Raji (cell line): Measurements from ENCODE around the gene GJC1.

Experiments used
- POLR2A ChIP-seq: IDR thresholded peaks from 2 replicates; pipeline ENCODE4 v1.6.1; 2011; ENCODE audit warnings: low read depth, low read length, control low read depth; ENCODE audit not compliant: insufficient read depth

GJC1 gene

DNA sequence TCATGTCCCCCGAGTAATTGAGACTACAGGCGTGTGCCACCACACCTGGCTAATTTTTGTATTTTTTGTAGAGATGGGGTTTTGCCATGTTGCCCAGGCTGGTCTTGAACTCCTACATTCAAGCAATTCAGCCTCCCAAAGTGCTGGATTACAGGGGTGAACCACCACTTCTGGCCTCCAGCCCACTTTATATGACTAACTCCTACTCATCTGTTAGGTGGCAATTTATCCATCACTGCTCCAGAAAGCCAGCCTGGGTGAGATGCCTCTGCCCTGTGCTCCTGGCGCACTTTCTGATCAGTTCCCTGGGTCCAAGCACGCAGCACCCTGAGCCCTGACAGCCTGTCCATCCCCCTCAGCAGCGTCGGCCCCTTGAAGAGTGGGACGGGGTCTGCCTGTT lies 41.9 kb downstream of the GJC1 start:
- TF ChIP-seq POLR2A, result no peak

DNA sequence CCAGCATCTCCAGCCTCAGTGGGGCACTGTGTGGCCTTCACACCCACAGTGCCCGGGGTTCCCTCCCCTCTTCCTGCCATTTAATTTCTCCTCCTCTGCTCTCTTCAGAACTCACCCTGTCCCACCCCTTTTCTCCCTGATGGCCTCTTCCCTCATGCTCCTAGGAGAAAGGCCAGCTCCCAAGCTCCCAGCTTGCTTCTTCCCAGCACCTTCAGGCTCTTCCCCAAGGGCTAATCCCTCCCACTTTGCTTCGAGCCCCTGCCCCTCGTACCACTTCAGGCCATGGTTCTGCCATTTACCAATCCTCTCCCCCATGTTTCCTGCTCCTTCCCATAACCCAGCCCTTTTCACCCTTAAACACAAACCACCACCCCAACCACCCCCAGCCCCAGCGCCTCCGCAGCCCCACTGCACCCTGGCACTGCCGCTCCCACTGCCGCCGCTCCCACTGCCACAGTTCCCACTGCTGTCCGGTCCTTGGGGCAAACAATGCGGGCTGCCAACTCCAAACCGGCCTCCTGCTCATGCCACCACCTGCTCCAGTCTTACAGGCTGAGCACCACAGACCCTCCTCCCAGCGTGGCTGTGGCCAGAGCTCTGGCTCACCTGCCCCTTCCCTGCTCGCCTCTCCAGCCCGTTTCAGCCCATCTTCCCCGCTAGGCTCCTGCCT lies 42.7 kb downstream of the GJC1 start:
- TF ChIP-seq POLR2A, result no peak

DNA sequence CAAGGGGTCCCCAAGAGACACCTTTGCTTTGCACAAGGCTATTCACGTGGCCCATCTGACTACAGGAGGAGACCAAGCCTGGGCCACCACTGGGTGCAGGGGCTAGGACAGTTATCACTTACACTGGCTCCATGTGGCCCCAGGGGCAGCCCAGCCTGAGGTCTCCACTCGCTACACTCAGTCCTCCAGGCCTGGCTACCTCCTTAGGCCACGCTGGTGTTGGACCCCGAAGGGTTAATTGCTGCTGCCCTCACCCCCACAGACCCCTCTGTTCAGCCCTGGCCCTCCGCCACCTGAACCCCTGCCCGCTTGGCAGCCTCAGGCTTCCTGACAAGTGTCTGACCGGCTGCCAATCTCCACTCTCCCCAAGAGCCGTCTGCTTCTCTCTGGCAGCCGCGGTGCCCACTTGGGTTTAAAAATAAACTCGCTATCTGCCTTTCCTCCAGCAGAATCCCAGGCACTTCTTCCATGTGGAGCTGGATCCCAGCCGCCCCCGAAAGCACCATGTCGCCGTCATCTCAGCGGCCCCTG lies 43.5 kb downstream of the GJC1 start:
- TF ChIP-seq POLR2A, result no peak

DNA sequence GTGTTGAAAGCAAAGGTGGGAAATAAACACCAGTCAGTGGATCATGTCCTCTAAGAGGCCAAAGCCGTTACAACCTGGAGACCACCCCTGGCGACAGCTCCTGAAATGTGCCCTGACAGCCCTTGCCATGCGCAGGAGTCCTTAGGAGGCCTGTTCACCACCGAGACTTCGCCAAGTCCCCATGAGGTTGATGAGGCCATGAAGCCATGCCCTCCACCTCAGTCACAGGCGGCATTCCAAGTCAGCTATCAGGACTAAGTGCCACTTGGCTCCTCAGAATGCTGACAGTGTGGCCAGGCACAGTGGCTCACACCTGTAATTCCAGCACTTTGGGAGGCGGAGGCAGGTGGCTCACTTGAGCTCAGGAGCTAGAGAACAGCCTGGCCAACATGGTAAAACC lies 44.2 kb downstream of the GJC1 start:
- TF ChIP-seq POLR2A, result no peak

DNA sequence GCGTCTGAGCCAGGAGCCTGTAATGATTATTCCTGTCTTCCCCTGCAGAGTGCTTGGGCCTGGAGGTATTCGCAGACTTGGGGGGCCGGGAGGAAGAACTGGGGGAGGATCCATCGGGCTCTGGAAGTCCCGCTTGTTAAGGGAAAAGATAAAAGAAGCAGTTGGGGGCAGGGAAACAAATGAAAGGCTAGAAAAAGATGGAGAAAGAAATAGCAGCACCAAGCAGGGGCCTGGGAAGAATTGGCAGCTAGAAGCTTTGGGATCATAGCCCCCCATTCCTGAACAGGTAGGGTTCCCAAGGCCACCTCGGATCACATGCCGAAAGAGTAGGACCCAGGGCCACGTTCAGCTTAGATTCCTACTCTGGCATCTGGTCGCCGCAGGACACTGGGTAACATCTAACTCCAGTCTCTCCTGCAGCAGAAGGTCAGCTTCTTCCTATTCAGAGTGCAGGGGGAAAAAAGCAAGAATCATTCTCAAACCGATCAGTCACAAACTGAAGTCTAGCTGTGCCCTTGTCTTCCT lies 47.7 kb downstream of the GJC1 start:
- TF ChIP-seq POLR2A, result no peak

DNA sequence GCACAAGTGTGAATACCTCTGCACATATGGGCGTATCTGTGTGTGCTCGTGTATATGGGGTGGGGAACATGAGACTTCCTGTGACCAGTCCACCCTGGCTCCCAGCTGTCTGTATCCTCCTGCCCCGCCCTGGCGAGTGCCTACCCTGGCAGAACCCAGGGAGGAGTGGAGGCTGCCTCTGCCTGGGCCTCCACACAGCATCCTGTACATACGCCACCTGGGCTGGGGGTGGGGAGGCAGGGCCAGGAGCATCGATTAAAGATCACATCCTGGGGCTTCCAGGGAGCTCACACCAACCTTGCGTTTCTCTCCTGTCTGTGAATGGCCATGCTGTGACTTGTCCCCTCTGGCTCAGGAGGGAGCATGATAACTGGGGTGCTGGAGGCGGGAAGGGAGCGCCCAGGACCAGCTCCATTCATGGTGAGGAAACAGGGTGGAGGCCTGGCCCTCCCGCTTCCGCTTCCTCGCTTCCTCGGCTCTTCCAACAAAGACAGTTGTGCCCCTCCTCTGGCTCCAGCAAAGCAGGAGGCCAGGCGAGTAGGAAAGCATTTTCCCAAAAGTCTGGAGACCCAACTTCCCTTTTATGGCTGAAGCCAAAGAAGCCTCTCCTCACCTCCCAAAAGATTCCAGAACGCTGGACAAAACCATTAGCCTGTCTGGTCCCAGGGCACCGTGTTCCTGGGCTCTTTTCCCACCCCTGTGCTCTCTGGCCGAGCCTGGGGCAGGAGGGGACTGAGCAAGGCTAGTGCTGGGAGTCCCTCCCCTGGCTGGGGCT lies 48.3 kb downstream of the GJC1 start:
- TF ChIP-seq POLR2A, result no peak

DNA sequence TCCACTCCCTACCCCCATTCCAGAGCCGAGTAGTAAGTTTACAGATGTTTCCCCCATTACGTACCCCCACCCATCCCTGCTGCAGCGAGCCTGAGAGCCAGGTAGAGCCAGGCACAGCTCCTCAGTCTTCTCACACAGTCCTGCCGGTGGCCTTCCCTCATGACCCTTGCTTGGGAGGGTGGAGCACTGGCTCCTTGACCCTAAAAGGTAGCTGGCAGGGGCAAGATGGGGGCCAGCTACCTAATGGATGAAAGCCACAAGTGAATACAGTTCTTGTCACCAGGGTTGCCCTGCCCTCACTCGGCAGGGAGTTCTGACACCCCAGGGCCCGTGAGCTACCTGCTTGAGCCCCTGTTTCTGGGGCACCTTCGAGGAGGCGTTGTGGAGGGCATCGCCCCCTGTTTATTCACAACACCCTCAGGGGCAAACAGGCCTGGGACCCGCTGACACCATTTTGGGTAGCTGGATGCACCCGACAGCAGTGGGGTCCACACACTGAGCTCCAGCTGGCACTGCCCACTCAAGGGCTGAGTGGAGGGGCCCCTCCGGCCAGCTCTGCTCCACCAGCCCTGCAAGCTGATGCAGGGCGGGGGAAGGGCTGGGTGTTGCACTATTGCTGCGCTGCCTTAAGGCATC lies 49.1 kb downstream of the GJC1 start:
- TF ChIP-seq POLR2A, result no peak

DNA sequence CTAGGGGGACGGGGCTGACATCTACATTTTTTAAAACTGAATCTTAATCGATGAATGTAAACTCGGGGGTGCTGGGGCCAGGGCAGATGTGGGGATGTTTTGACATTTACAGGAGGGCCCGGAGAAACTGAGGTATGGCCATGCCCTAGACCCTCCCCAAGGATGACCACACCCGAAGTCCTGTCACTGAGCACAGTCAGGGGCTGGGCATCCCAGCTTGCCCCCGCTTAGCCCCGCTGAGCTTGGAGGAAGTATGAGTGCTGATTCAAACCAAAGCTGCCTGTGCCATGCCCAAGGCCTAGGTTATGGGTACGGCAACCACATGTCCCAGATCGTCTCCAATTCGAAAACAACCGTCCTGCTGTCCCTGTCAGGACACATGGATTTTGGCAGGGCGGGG lies 49.9 kb downstream of the GJC1 start:
- no peak for TF ChIP-seq POLR2A

DNA sequence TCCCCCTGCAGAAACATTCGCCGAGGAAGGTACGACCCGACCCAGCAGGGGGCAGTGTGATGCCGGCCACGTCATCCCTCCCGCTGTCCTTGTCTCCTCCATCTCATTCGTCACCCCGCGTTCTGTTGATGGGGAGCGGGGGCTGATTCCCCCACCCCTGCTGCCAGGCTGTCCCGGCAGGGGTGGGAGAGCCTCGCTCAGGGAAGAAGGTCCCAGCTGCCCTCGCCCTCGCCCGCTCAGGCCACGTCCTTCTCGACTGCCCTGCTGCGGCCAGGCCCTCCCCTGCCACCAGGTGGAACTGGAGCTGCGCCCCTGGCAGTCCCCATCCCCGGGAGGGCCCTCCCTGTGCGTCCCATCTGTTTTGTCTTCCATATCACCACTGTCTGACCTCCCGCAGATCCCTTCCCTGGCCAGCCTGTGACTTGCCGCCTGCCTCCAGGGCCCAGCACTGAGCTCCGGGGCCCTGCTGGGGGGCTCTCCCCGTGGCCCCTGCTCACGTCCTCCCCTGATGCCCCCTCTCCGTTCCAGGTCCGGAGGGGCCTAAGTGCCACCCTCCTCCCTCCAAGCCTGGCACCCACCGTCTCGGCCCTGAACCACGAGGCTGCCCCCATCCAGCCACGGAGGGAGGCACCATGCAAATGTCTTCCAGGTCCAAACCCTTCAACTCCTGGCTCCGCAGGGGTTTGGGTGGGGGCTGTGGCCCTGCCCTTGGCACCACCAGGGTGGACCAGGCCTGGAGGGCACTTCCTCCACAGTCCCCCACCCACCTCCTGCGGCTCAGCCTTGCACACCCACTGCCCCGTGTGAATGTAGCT lies 50.7 kb downstream of the GJC1 start:
- TF ChIP-seq POLR2A, result no peak

DNA sequence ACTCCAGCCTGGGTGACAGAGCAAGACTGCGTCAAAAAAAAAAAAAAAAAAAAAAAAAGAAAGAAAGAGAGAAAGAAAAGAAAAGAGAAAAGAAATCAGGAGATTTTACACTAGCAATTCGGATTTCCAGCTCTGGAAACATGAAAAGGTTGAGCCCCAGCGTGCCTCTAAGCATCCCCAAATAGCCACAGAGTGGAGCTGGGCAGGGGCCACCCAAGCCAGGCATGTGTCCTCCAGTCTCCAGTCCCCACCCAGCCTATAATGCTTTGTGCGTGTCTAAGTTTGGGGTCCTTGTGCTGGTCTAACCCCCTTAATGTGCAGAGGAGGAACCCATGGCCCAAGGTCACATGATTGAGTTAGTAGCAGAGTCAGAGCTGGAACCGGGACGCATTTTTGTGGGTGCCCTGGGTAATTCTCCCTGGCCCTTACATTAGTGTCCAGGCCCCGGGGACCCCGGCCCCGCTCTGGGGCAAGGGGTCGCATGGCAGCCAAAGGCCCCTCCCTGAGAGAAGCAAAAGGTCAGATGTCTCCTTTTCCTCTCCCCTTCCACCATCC lies 51.4 kb downstream of the GJC1 start:
- no peak for TF ChIP-seq POLR2A

DNA sequence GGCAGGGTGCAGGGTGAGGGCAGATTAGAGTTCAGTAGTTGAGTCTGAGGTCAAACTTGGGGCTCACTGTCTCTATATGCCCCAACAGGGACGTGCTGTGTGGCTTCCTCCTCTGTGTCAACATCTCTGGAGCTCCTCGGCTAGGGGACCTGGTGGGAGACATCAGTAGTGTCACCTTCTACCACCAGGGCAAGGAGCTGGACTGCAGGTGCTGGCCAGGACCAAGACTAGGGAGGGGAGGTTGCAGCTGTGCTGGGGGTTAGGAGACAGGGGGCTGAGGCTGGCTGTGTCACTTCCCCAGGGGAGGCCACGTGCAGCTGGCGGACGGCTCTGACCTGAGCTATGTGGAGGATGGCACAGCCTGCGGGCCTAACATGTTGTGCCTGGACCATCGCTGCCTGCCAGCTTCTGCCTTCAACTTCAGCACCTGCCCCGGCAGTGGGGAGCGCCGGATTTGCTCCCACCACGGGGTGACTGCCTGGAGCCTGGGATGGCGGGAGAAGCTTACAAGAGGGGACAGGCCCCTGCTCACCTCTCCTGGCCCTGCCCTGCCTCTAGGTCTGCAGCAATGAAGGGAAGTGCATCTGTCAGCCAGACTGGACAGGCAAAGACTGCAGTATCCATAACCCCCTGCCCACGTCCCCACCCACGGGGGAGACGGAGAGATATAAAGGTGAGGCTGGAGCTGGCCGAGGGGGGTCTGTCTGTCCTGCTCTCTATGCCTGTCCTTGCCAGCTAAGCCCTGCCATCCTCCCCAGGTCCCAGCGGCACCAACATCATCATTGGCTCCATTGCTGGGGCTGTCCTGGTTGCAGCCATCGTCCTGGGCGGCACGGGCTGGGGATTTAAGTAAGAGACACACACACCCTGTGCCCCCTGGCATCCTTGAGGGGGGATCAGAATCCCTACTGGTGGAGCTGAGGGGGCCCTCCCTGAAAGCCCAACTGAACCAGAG lies 52.4 kb downstream of the GJC1 start:
- TF ChIP-seq POLR2A, result no peak

DNA sequence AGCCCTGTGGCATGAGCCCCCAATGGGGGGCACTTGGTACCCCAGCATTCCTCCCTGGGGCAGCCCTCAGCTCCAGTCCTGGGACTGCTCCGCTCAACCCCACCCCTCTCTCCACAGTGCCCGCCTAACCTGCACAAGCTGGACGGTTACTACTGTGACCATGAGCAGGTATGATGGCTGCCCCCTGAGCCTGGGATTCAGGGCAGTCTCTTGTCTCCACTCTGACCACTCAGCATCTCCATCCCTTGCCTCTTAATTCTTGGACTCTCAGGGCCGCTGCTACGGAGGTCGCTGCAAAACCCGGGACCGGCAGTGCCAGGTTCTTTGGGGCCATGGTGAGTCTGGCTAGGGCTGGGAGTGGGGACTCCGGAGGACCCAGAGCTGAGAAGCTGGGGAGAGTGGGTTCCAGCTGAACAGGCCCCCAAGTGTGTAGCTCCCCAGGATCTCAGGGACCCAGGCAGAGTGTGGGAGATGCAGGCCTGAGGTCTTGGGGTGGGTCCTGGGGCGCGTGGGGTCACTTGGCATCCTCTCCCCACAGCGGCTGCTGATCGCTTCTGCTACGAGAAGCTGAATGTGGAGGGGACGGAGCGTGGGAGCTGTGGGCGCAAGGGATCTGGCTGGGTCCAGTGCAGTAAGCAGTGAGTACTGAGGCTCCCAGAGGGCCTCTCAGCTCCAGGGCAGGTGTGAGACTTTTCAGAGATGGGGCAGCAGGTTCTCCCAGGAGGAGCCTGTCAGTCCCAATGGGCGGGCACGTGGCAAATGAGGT lies 53.3 kb downstream of the GJC1 start:
- no peak for TF ChIP-seq POLR2A
